DOHH2 (cell line): Measurements from ENCODE around the gene TSLP.

Experiments used
- H3F3A ChIP-seq: fragments of 200-600 bp; sonication (generic), shearing (Covaris generic); 2 replicates; pipeline ENCODE4 v1.6.0; 2016; ENCODE audit warnings: antibody characterized with exemption, mild to moderate bottlenecking; ENCODE audit not compliant: control insufficient read depth, insufficient read depth
- H3K27ac ChIP-seq: fragments of 200-600 bp; sonication (generic); 2 replicates; pipeline ENCODE4 v1.5.1; 2014; ENCODE audit warnings: low read depth, mild to moderate bottlenecking, low read length, moderate library complexity
- H3K27me3 ChIP-seq: fragments of 200-600 bp; sonication (generic); 2 replicates; pipeline ENCODE4 v1.6.1; 2014; ENCODE audit warnings: mild to moderate bottlenecking, low read length, mixed read lengths; ENCODE audit not compliant: control insufficient read depth
- H3K36me3 ChIP-seq: fragments of 200-600 bp; sonication (generic); 2 replicates; pipeline ENCODE4 v1.6.1; 2014; ENCODE audit warnings: mild to moderate bottlenecking, low read length, moderate library complexity, mixed read lengths; ENCODE audit not compliant: control insufficient read depth
- H3K4me1 ChIP-seq: fragments of 200-600 bp; sonication (generic); 2 replicates; pipeline ENCODE4 v1.6.1; 2014; ENCODE audit warnings: mild to moderate bottlenecking, low read length, mixed read lengths; ENCODE audit not compliant: control insufficient read depth
- H3K4me2 ChIP-seq: fragments of 200-600 bp; sonication (generic); 2 replicates; pipeline ENCODE4 v1.6.0; 2014; ENCODE audit warnings: mild to moderate bottlenecking, low read length, moderate library complexity
- H3K4me3 ChIP-seq: fragments of 200-600 bp; sonication (generic); 2 replicates; pipeline ENCODE4 v1.5.1; 2014; ENCODE audit warnings: mild to moderate bottlenecking, low read length, mixed read lengths
- H3K79me2 ChIP-seq: fragments of 200-600 bp; sonication (generic); 2 replicates; pipeline ENCODE4 v1.6.1; 2014; ENCODE audit warnings: mild to moderate bottlenecking, low read length, mixed read lengths; ENCODE audit not compliant: control insufficient read depth
- H3K9me2 ChIP-seq: fragments of 200-600 bp; sonication (generic); replicated peaks from 2 replicates; pipeline ENCODE4 v1.6.1; 2014; ENCODE audit warnings: mild to moderate bottlenecking, low read length, mixed read lengths; ENCODE audit not compliant: control insufficient read depth
- H3K9me3 ChIP-seq: fragments of 200-600 bp; sonication (generic); 2 replicates; pipeline ENCODE4 v1.6.1; 2014; ENCODE audit warnings: antibody characterized with exemption, low read length, mixed read lengths; ENCODE audit not compliant: control insufficient read depth, insufficient read depth
- H4K20me1 ChIP-seq: fragments of 200-600 bp; sonication (generic); 2 replicates; pipeline ENCODE4 v1.6.0; 2014; ENCODE audit warnings: low read depth, mild to moderate bottlenecking, antibody characterized with exemption, low read length, moderate library complexity; ENCODE audit not compliant: control insufficient read depth, insufficient read depth
- EZH2phosphoT487 ChIP-seq: fragments of 200-600 bp; sonication (generic); IDR thresholded peaks from 2 replicates; pipeline ENCODE4 v1.6.1; 2017; ENCODE audit warnings: borderline replicate concordance, mild to moderate bottlenecking, antibody characterized with exemption, low read length, moderate library complexity, mixed read lengths
- TF ChIP-seq, protein P1 (sequence below): fragments of 200-600 bp; sonication (generic); IDR thresholded peaks from one replicate; pipeline ENCODE4 v1.5.1; 2014; ENCODE audit warnings: antibody characterized with exemption, mild to moderate bottlenecking, low read depth, low read length; ENCODE audit not compliant: poor library complexity, severe bottlenecking

Gene TSLP

DNA sequence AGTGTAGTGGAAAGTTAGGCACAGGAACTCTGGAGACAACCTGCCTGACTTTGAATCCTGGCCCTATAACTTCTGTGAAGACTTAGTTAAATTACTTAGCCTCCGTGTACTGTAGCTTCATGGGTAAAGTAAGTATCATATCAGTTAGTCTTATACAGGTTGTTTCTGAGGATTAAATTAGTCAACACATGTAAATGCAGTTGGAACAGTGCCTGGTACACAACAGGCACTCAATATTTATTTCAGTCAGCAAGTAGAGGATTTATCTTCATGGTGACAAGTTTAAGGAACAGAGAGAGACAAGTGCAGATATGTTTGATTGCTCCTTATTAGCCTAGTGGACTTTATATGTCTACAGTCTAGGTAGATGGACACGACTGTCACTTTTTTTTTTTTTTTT is 2.7 kb downstream of the TSLP start:
- Histone ChIP-seq H4K20me1 (no peaks in the 10 kb centered on the region), H3K27ac (no peak overlapping the region), H3K4me3 (peak overlapping the region; percentile 78; the same call in 1 of the 2 replicates), H3K9me3 (no peaks in the 10 kb centered on the region), H3F3A (peaks cover 4% of the 10 kb centered on the region), H3K9me2 (no peaks in the 10 kb centered on the region; the same call in 1 of the 2 replicates), H3K79me2 (no peaks in the 10 kb centered on the region), H3K4me2 (peak overlapping the region; percentile 90), H3K4me1 (peaks cover 33% of the 10 kb centered on the region), H3K36me3 (no peaks in the 10 kb centered on the region), H3K27me3 (peaks cover 40% of the 10 kb centered on the region)
- TF ChIP-seq, protein P1, sequence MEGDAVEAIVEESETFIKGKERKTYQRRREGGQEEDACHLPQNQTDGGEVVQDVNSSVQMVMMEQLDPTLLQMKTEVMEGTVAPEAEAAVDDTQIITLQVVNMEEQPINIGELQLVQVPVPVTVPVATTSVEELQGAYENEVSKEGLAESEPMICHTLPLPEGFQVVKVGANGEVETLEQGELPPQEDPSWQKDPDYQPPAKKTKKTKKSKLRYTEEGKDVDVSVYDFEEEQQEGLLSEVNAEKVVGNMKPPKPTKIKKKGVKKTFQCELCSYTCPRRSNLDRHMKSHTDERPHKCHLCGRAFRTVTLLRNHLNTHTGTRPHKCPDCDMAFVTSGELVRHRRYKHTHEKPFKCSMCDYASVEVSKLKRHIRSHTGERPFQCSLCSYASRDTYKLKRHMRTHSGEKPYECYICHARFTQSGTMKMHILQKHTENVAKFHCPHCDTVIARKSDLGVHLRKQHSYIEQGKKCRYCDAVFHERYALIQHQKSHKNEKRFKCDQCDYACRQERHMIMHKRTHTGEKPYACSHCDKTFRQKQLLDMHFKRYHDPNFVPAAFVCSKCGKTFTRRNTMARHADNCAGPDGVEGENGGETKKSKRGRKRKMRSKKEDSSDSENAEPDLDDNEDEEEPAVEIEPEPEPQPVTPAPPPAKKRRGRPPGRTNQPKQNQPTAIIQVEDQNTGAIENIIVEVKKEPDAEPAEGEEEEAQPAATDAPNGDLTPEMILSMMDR, result no peak
- no peak for TF ChIP-seq EZH2phosphoT487

DNA sequence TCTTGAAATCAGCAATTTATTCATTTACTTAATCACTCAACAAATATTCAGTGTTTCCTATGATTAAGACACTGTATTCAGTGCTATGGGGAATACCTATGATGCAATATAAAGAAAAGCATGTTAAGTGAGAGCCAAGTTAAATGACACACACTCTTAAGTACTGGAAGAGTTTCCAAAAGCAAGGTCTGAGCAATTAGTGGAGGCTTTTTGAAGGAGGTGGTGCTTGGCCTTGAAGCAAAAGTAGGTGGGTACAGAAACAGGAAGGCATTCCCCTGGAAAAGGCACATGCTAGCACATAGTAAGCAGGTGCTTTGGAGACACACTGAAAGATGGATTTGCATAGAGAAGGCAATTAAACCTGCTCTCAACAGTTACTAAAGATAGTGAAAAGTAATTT is 4.0 kb downstream of the TSLP start:
- H3K9me3 ChIP-seq, result no peaks in the 10 kb centered on the region
- H3K36me3 ChIP-seq, result no peaks in the 10 kb centered on the region
- H4K20me1 ChIP-seq, result no peaks in the 10 kb centered on the region
- H3K4me3 ChIP-seq, result no peak overlapping the region
- peaks cover 38% of the 10 kb centered on the region for H3K4me1 ChIP-seq
- no peak for TF ChIP-seq EZH2phosphoT487
- TF ChIP-seq, protein P1, result no peak
- H3K4me2 ChIP-seq, result peak overlapping the region; percentile 25
- peaks cover 4% of the 10 kb centered on the region for H3F3A ChIP-seq
- peaks cover 28% of the 10 kb centered on the region for H3K27me3 ChIP-seq
- no peak overlapping the region for H3K27ac ChIP-seq
- H3K9me2 ChIP-seq, result no peaks in the 10 kb centered on the region; the same call in 1 of the 2 replicates
- H3K79me2 ChIP-seq, result no peaks in the 10 kb centered on the region

- H3K9me3 ChIP-seq, result no peaks in the 10 kb centered on the region
- H3K79me2 ChIP-seq, result no peaks in the 10 kb centered on the region
- peaks cover 38% of the 10 kb centered on the region for H3K4me1 ChIP-seq
- no peak overlapping the region; the same call in 1 of the 2 replicates for H3K4me2 ChIP-seq
- no peaks in the 10 kb centered on the region for H4K20me1 ChIP-seq
- no peak overlapping the region for H3K4me3 ChIP-seq
- H3K27ac ChIP-seq, result no peak overlapping the region
- H3K9me2 ChIP-seq, result no peaks in the 10 kb centered on the region; the same call in 1 of the 2 replicates
- peaks cover 22% of the 10 kb centered on the region for H3K27me3 ChIP-seq
- TF ChIP-seq, protein P1, result no peak
- no peak for TF ChIP-seq EZH2phosphoT487
- H3F3A ChIP-seq, result peaks cover 4% of the 10 kb centered on the region
- no peaks in the 10 kb centered on the region for H3K36me3 ChIP-seq
Measured at GRCh38 chr5:111076091-111076490, 4.6 kb downstream of the TSLP start.

- no peaks in the 10 kb centered on the region for H3K79me2 ChIP-seq
- H3K4me2 ChIP-seq, result no peak overlapping the region
- no peak overlapping the region for H3K4me3 ChIP-seq
- no peaks in the 10 kb centered on the region for H3F3A ChIP-seq
- H3K36me3 ChIP-seq, result no peaks in the 10 kb centered on the region
- H3K27ac ChIP-seq, result no peak overlapping the region
- H4K20me1 ChIP-seq, result no peaks in the 10 kb centered on the region
- H3K9me3 ChIP-seq, result no peaks in the 10 kb centered on the region
- H3K4me1 ChIP-seq, result peaks cover 44% of the 10 kb centered on the region
- no peaks in the 10 kb centered on the region; the same call in 1 of the 2 replicates for H3K9me2 ChIP-seq
- peaks cover 8% of the 10 kb centered on the region for H3K27me3 ChIP-seq
- TF ChIP-seq, protein P1, result no peak
- TF ChIP-seq EZH2phosphoT487, result no peak
Measured at GRCh38 chr5:111077678-111078077, 6.2 kb downstream of the TSLP start.
